SKM-1 (cell line): ENCODE data around the gene MRPL37.

Source experiments
- DNase-seq: peaks from one replicate; lab custom pipeline; 2025; ENCODE audit not compliant: unreplicated experiment; lab: John Stamatoyannopoulos, UW

MRPL37 gene

DNA sequence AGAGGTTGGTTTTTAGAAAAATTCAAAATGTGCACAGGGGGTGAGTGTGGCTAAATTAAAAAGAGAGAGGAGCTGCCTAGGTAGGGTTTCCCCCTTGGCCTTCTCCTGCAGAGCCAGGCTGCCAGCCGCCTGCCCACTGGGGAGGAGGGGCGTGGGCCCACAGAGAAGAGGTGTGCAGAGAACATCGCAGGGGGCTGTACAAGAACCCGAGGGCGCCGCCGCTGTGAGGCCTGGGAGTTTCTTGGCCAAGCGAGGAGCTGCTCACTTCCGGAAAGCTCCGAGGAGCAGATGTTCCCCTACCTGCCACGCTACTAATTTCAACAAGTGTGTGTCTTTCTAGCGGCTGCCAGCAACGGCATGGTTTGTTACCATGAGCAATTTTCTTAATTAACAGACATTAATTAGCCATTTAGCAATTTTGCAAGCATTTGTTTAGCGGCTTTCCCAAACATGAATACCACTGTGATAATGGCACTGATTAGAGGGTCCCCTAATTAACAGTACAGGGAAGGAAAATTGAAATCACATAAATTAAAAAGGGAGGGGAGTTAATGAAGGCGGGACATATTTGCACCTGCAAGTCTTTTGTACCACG lies 59.7 kb downstream of the MRPL37 start:
- DNase-seq = no peak

DNA sequence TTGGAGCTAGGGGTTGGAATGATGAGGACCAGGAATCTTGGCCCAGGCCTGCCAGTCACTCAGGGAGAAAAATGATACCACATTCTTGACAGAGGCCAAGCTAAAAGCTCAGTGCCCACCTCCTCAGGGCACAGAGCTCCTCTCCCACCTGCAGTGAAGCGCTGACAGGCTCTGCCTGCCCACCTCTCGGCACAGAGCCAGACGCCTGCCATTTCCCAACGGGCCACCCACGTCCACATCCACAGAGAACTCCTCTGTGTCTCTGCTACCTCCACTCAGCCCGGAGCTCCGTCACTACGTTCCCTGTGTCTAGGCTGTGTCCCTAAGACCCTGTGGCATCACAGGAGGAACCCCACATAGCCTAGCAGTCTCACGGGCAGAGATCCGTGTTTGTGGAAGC lies 60.8 kb downstream of the MRPL37 start:
- DNase-seq = no peak

DNA sequence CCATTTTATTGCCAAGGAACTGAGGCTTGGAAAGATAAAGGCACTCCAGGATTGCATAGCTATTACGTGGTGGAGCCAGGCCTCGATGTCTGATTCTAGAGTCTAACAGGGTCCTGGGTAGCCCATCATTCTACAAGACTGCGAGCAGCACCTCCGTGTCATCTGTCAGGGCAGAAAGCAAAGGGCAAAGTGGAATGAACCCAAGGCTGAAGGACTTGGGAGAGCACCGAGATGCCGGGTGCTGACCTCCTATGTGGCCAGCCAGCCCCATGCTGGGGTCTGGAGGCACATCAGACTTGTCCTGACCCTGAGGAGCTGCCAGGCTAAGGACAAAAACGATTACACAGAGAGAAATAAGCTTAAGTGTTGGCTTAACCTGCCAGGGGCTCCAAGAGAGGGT lies 62.3 kb downstream of the MRPL37 start:
- DNase-seq = no peak

DNA sequence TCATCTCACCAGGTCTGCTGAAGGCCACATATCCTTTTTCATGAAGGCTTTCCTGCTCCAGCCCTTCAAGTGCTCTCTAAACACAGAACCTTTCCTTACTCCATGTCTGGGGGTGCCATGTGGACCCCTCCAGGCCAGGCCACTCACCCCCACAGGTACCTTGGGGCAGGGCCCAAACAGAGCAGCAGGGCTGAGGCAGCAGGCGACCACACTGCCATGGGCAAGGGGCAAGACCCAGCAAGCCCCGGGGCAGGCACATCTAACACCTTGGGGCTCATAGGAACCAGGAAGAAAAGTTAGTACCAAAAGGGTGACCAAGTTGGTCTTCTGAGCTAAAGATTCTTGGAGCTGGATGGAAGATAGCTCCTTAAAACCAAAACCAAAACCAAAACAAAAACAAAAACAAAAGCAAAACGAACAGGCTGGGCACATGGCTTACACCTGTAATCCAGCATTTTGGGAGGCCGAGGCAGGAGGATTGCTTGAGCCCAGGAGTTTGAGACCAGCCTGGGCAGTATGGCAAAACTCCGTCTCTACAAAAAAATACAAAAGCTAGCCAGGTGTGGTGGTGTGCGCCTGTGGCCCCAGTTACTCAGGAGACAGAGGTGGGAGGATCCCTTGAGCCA lies 63.7 kb downstream of the MRPL37 start:
- DNase-seq = no peak

DNA sequence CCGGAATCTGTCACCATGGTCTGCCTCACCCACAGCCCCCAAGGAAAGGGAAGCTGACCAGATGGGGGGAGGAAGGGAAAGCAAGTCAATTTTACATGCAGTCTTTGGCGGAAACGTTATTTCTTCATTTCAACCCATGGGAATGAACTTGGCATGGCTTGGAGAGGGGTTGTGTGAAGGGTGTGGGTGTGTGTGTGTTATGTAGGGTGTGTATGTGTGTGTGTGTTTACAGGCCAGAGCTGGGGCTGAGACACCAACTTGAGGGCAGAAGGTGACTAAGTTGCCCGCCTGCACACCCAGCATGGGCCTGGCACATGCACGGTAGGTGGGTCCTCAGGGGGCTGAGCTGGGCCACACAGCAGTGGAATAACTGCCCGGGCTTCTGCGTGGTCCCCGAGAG lies 65.2 kb downstream of the MRPL37 start:
- DNase-seq = no peak

DNA sequence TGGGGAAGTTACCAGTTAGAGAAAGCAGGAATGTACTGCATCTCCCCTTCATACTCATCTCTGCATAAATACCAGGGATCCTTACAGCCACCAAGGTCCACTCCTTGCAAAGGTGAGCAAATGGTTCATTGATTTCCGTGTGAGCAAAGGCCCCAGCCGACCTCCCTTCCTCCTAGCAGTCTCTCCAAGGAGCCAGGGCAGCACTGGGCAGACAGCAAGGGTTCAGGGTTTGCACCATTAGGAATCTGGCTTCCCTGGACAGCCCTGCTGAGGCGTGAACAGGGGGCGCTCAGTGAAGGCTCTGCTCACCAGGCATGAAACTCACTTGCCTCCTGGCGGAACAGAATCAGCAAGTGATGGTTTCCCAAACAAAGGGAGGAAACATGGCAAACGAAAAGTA lies 65.7 kb downstream of the MRPL37 start:
- no peak for DNase-seq

DNA sequence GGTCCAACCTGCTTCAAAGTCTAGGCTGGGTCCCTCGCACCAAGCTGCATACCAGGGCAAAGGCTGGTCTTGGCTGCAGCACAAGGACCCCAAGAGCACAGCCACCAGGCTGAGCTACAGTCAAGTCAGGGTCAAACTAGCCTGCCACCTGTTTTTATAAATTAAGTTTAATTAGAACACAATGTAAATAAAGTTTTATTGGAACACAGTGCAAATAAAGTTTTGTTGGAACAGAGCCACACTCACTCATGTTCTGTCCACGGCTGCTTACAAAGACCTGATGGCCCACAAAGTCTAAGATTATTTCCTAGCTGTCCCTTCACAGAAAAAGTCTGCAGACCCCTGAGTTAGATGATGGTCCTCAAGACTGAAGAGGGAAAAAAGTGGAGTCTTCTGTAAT lies 66.2 kb downstream of the MRPL37 start:
- DNase-seq = no peak

DNA sequence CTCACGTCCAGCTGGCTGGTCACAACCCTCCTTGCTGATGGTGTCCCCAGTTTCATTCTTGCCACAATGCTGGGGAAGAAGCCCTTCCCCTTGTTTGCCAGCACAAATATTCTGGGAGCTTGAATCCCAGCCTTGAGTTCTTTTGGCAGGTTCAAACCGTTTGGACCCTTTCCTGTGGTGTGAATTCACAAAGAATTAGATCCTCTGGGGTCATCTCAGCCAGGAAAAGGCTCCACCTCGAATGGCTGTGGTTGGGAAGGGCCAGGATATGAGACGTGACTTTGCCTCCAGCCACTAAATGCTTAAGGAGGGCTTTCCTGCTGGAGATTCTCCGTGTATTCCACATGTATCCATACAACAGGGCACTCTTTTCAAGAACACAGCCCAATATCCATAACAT lies 66.9 kb downstream of the MRPL37 start:
- no peak for DNase-seq
